Central memory CD8-positive, alpha-beta T cell (primary cell): Measurements from ENCODE around the gene PHIP.

ENCODE experiments used
- ATAC-seq: fragments of 150-1000 bp; cut with Tn5 transposase; replicated peaks from 2 replicates; pipeline ENCODE4 v1.10.0; 2022; ENCODE audit warnings: mild to moderate bottlenecking, moderate FRiP score, moderate number of reproducible peaks; ENCODE audit not compliant: poor library complexity, severe bottlenecking; ENCODE audit errors: extremely low read depth
- DNase-seq, 2 donors: peaks; one replicate each; pipeline ENCODE4 v3.0.0; 2021; ENCODE audit warnings: low spot score in 2 of 2
- H3K27ac Mint-ChIP-seq: one replicate; pipeline ENCODE4 v1.8.0; 2022; ENCODE audit warnings: low read depth, mild to moderate bottlenecking, moderate library complexity, mixed read lengths
- H3K27me3 Mint-ChIP-seq: one replicate; pipeline ENCODE4 v1.8.0; 2022; ENCODE audit warnings: mixed read lengths
- H3K36me3 Mint-ChIP-seq: one replicate; pipeline ENCODE4 v1.8.0; 2022; ENCODE audit warnings: mild to moderate bottlenecking, moderate library complexity, mixed read lengths; ENCODE audit not compliant: insufficient read depth
- H3K4me1 Mint-ChIP-seq: one replicate; pipeline ENCODE4 v1.8.0; 2022; ENCODE audit warnings: mixed read lengths
- H3K4me3 Mint-ChIP-seq: one replicate; pipeline ENCODE4 v1.8.0; 2022; ENCODE audit warnings: mild to moderate bottlenecking, moderate library complexity, mixed read lengths
- H3K9me3 Mint-ChIP-seq: one replicate; pipeline ENCODE4 v1.8.0; 2022; ENCODE audit warnings: mixed read lengths

PHIP gene

GRCh38 chr6:79031821-79032590 lies 46.0 kb downstream of the PHIP start:
- Mint-ChIP-seq H3K4me1 (peaks cover 63% of the 10 kb centered on the region), H3K4me3 (no peak overlapping the region), H3K27me3 (no peaks in the 10 kb centered on the region), H3K27ac (peak overlapping the region; percentile 37), H3K9me3 (no peaks in the 10 kb centered on the region), H3K36me3 (peaks cover 20% of the 10 kb centered on the region)
- ATAC-seq (no peak), DNase-seq (no peak)

- Mint-ChIP-seq H3K27me3 (no peaks in the 10 kb centered on the region), H3K4me1 (peaks cover 52% of the 10 kb centered on the region), H3K27ac (no peak overlapping the region), H3K9me3 (no peaks in the 10 kb centered on the region), H3K36me3 (peaks cover 16% of the 10 kb centered on the region), H3K4me3 (no peak overlapping the region)
- DNase-seq (no peak), ATAC-seq (no peak)
Measured at GRCh38 chr6:79030511-79030910, 47.5 kb downstream of the PHIP start.

- DNase-seq (no peak), ATAC-seq (no peak)
- Mint-ChIP-seq H3K4me3 (no peak overlapping the region), H3K27me3 (no peaks in the 10 kb centered on the region), H3K27ac (no peak overlapping the region), H3K9me3 (no peaks in the 10 kb centered on the region), H3K36me3 (peaks cover 16% of the 10 kb centered on the region), H3K4me1 (peaks cover 53% of the 10 kb centered on the region)
Measured at GRCh38 chr6:79030023-79030422, 48.0 kb downstream of the PHIP start.

GRCh38 chr6:79028641-79029314 lies 49.3 kb downstream of the PHIP start:
- Mint-ChIP-seq H3K9me3 (no peaks in the 10 kb centered on the region), H3K36me3 (peaks cover 20% of the 10 kb centered on the region)

GRCh38 chr6:79011940-79012339 lies 66.1 kb downstream of the PHIP start:
- Mint-ChIP-seq H3K27me3 (no peaks in the 10 kb centered on the region), H3K36me3 (peaks cover 37% of the 10 kb centered on the region), H3K9me3 (no peaks in the 10 kb centered on the region), H3K4me3 (no peak overlapping the region), H3K4me1 (peaks cover 23% of the 10 kb centered on the region), H3K27ac (no peak overlapping the region)
- ATAC-seq (no peak), DNase-seq (no peak)

More at GRCh38 chr6:79028641-79029314, 49.3 kb downstream of the PHIP start:
- peak overlapping the region; percentile 57 for H3K27ac Mint-ChIP-seq
- DNase-seq (no peak), ATAC-seq (no peak)
- H3K27me3 Mint-ChIP-seq = no peaks in the 10 kb centered on the region
- H3K4me1 Mint-ChIP-seq = peaks cover 50% of the 10 kb centered on the region
- no peak overlapping the region for H3K4me3 Mint-ChIP-seq

- DNase-seq (no peak), ATAC-seq (no peak)
- Mint-ChIP-seq H3K4me3 (no peak overlapping the region), H3K4me1 (peaks cover 23% of the 10 kb centered on the region), H3K27me3 (no peaks in the 10 kb centered on the region), H3K9me3 (no peaks in the 10 kb centered on the region), H3K27ac (peak overlapping the region; percentile 84), H3K36me3 (peaks cover 25% of the 10 kb centered on the region)
Measured at GRCh38 chr6:79010422-79010821, 67.6 kb downstream of the PHIP start.

GRCh38 chr6:79009819-79010218 lies 68.2 kb downstream of the PHIP start:
- Mint-ChIP-seq H3K4me1 (peaks cover 23% of the 10 kb centered on the region), H3K4me3 (no peak overlapping the region), H3K9me3 (no peaks in the 10 kb centered on the region), H3K36me3 (peaks cover 21% of the 10 kb centered on the region), H3K27me3 (no peaks in the 10 kb centered on the region), H3K27ac (peak overlapping the region; percentile 84)
- ATAC-seq = no peak
- no peak for DNase-seq

GRCh38 chr6:79005497-79005896 lies 72.6 kb downstream of the PHIP start:
- H3K9me3 Mint-ChIP-seq = no peaks in the 10 kb centered on the region
- H3K4me1 Mint-ChIP-seq = peaks cover 27% of the 10 kb centered on the region
- H3K27me3 Mint-ChIP-seq = no peaks in the 10 kb centered on the region
- no peak overlapping the region for H3K27ac Mint-ChIP-seq
- H3K36me3 Mint-ChIP-seq = peaks cover 35% of the 10 kb centered on the region
- no peak overlapping the region for H3K4me3 Mint-ChIP-seq
- DNase-seq (no peak), ATAC-seq (no peak)

- ATAC-seq = no peak
- H3K36me3 Mint-ChIP-seq = peaks cover 37% of the 10 kb centered on the region
Measured at GRCh38 chr6:79005024-79005423, 73.0 kb downstream of the PHIP start.

GRCh38 chr6:79004239-79004638 lies 73.8 kb downstream of the PHIP start:
- Mint-ChIP-seq H3K36me3 (peaks cover 39% of the 10 kb centered on the region), H3K27ac (no peak overlapping the region), H3K27me3 (no peaks in the 10 kb centered on the region), H3K9me3 (no peaks in the 10 kb centered on the region), H3K4me3 (no peak overlapping the region), H3K4me1 (peaks cover 21% of the 10 kb centered on the region)
- DNase-seq (no peak), ATAC-seq (no peak)

More at GRCh38 chr6:79005024-79005423, 73.0 kb downstream of the PHIP start:
- no peaks in the 10 kb centered on the region for H3K9me3 Mint-ChIP-seq
- DNase-seq = no peak
- no peak overlapping the region for H3K27ac Mint-ChIP-seq
- H3K27me3 Mint-ChIP-seq = no peaks in the 10 kb centered on the region
- H3K4me3 Mint-ChIP-seq = no peak overlapping the region
- H3K4me1 Mint-ChIP-seq = peaks cover 28% of the 10 kb centered on the region

- H3K36me3 Mint-ChIP-seq = peaks cover 51% of the 10 kb centered on the region
- DNase-seq (no peak), ATAC-seq (no peak)
- H3K9me3 Mint-ChIP-seq = no peaks in the 10 kb centered on the region
- peak overlapping the region; percentile 6 for H3K27ac Mint-ChIP-seq
- no peak overlapping the region for H3K4me3 Mint-ChIP-seq
- peaks cover 15% of the 10 kb centered on the region for H3K4me1 Mint-ChIP-seq
- H3K27me3 Mint-ChIP-seq = no peaks in the 10 kb centered on the region
Measured at GRCh38 chr6:79001415-79001814, 76.6 kb downstream of the PHIP start.

GRCh38 chr6:78999737-79000136 lies 78.3 kb downstream of the PHIP start:
- H3K9me3 Mint-ChIP-seq = no peaks in the 10 kb centered on the region
- peaks cover 59% of the 10 kb centered on the region for H3K36me3 Mint-ChIP-seq
- ATAC-seq = no peak
- H3K4me3 Mint-ChIP-seq = no peak overlapping the region
- H3K4me1 Mint-ChIP-seq = peaks cover 15% of the 10 kb centered on the region
- H3K27me3 Mint-ChIP-seq = no peaks in the 10 kb centered on the region
- no peak for DNase-seq
- H3K27ac Mint-ChIP-seq = peak overlapping the region; percentile 16

- no peaks in the 10 kb centered on the region for H3K9me3 Mint-ChIP-seq
- ATAC-seq (no peak), DNase-seq (no peak)
- no peaks in the 10 kb centered on the region for H3K27me3 Mint-ChIP-seq
- peaks cover 9% of the 10 kb centered on the region for H3K4me1 Mint-ChIP-seq
- no peak overlapping the region for H3K27ac Mint-ChIP-seq
- peaks cover 67% of the 10 kb centered on the region for H3K36me3 Mint-ChIP-seq
- no peak overlapping the region for H3K4me3 Mint-ChIP-seq
Measured at GRCh38 chr6:78995946-78996345, 82.1 kb downstream of the PHIP start.
